ENCODE results near the gene MBNL3. TPM values are rescaled to one million over a fixed set of nuclear protein-coding genes. Genes with fewer than 3 reads are reported as not detected.
A peak's percentile ranks its signal among the peaks of the same experiment; 100 is the strongest.

MBNL3 gene
- total and polyA plus RNA-seq, 2 experiments from 2014 or later, result 0.98 to 1.6 TPM

- H3K4me3 ChIP-seq, result no peak overlapping the region
- no peak for DNase-seq (ENCODE audit: low read depth in 1 of 2, low spot score in 1 of 2)
- no peaks in the 10 kb centered on the region for H3K4me1 ChIP-seq (ENCODE audit: low read depth)
- H3K27me3 ChIP-seq, result no peaks in the 10 kb centered on the region
- H3K9me3 ChIP-seq (ENCODE audit: low read depth), result no peaks in the 10 kb centered on the region
- no peak for TF ChIP-seq CTCF (IDR thresholded peaks at IDR 0.05; ENCODE audit: low read depth, low read length)
- H3K36me3 ChIP-seq, result no peaks in the 10 kb centered on the region
- H3K27ac ChIP-seq, result no peak overlapping the region
Measured at GRCh38 chrX:132433551-132433950, 55.3 kb downstream of the MBNL3 start.

GRCh38 chrX:132433001-132433400, 55.8 kb downstream of the MBNL3 start:
- H3K9me3 ChIP-seq (ENCODE audit: low read depth), result no peaks in the 10 kb centered on the region
- DNase-seq (ENCODE audit: low read depth in 1 of 2, low spot score in 1 of 2), result peak in 1 of 2 donors; percentile 11
- no peak overlapping the region for H3K27ac ChIP-seq

GRCh38 chrX:132428896-132429295, 59.9 kb downstream of the MBNL3 start:
- no peak overlapping the region for H3K4me3 ChIP-seq
- no peak overlapping the region for H3K27ac ChIP-seq
- TF ChIP-seq CTCF (IDR thresholded peaks at IDR 0.05; ENCODE audit: low read depth, low read length), result no peak
- no peaks in the 10 kb centered on the region for H3K9me3 ChIP-seq (ENCODE audit: low read depth)
- no peaks in the 10 kb centered on the region for H3K36me3 ChIP-seq
- no peaks in the 10 kb centered on the region for H3K27me3 ChIP-seq
- H3K4me1 ChIP-seq (ENCODE audit: low read depth), result no peaks in the 10 kb centered on the region
- DNase-seq (ENCODE audit: low read depth in 1 of 2, low spot score in 1 of 2), result no peak

More at GRCh38 chrX:132433001-132433400, 55.8 kb downstream of the MBNL3 start:
- Histone ChIP-seq H3K4me1 (ENCODE audit: low read depth) (no peaks in the 10 kb centered on the region), H3K4me3 (no peak overlapping the region), H3K27me3 (no peaks in the 10 kb centered on the region), H3K36me3 (no peaks in the 10 kb centered on the region)
- no peak for TF ChIP-seq CTCF (IDR thresholded peaks at IDR 0.05; ENCODE audit: low read depth, low read length)

GRCh38 chrX:132426695-132427281, 62.0 kb downstream of the MBNL3 start:
- TF ChIP-seq CTCF (IDR thresholded peaks at IDR 0.05; ENCODE audit: low read depth, low read length), result no peak
- Histone ChIP-seq H3K4me3 (no peak overlapping the region), H3K4me1 (ENCODE audit: low read depth) (no peaks in the 10 kb centered on the region), H3K36me3 (no peaks in the 10 kb centered on the region), H3K27ac (no peak overlapping the region), H3K27me3 (no peaks in the 10 kb centered on the region), H3K9me3 (ENCODE audit: low read depth) (no peaks in the 10 kb centered on the region)
- peak in 1 of 2 donors; percentile 68 for DNase-seq (ENCODE audit: low read depth in 1 of 2, low spot score in 1 of 2)

- no peaks in the 10 kb centered on the region for H3K36me3 ChIP-seq
- no peaks in the 10 kb centered on the region for H3K27me3 ChIP-seq
- no peaks in the 10 kb centered on the region for H3K9me3 ChIP-seq (ENCODE audit: low read depth)
- no peak overlapping the region for H3K4me3 ChIP-seq
- no peak for DNase-seq (ENCODE audit: low read depth in 1 of 2, low spot score in 1 of 2)
- no peak for TF ChIP-seq CTCF (IDR thresholded peaks at IDR 0.05; ENCODE audit: low read depth, low read length)
- no peak overlapping the region for H3K27ac ChIP-seq
- no peaks in the 10 kb centered on the region for H3K4me1 ChIP-seq (ENCODE audit: low read depth)
Measured at GRCh38 chrX:132425744-132426318, 63.0 kb downstream of the MBNL3 start.
